Brain microvascular endothelial cell (primary cell): ENCODE measurements around the gene GPR3.

Source experiments
- DNase-seq: peaks from one replicate; pipeline ENCODE4 v3.0.0-alpha.2; 2020
- H3K27ac ChIP-seq: fragments of 250-450 bp; sonication (Bioruptor Pico); 2 replicates; pipeline ENCODE4 v1.5.1; 2020; ENCODE audit warnings: mild to moderate bottlenecking, moderate library complexity
- H3K27me3 ChIP-seq: fragments of 250-450 bp; sonication (Bioruptor Pico); replicated peaks from 2 replicates; pipeline ENCODE4 v1.5.1; 2020; ENCODE audit warnings: mild to moderate bottlenecking
- H3K36me3 ChIP-seq: fragments of 250-450 bp; sonication (Bioruptor Pico); replicated peaks from 2 replicates; pipeline ENCODE4 v1.5.1; 2020; ENCODE audit warnings: mild to moderate bottlenecking
- H3K4me3 ChIP-seq: 2 replicates; pipeline ENCODE4 v1.5.1; 2011; ENCODE audit warnings: low read depth, mild to moderate bottlenecking, control low read depth, low read length, moderate library complexity
- in situ Hi-C: cut with HindIII; loops from 2 replicates; pipeline ENCODE4 v1.10.0; 2017; ENCODE audit warnings: low sequenced_read_pairs, low pct_ligation_motif_present
- TF ChIP-seq, protein P1 (sequence below): IDR thresholded peaks from 2 replicates; pipeline ENCODE4 v1.5.1; 2011; ENCODE audit warnings: low read depth, mild to moderate bottlenecking, moderate library complexity, low read length, control low read depth, inconsistent platforms; ENCODE audit errors: missing control alignments

Gene GPR3

DNA sequence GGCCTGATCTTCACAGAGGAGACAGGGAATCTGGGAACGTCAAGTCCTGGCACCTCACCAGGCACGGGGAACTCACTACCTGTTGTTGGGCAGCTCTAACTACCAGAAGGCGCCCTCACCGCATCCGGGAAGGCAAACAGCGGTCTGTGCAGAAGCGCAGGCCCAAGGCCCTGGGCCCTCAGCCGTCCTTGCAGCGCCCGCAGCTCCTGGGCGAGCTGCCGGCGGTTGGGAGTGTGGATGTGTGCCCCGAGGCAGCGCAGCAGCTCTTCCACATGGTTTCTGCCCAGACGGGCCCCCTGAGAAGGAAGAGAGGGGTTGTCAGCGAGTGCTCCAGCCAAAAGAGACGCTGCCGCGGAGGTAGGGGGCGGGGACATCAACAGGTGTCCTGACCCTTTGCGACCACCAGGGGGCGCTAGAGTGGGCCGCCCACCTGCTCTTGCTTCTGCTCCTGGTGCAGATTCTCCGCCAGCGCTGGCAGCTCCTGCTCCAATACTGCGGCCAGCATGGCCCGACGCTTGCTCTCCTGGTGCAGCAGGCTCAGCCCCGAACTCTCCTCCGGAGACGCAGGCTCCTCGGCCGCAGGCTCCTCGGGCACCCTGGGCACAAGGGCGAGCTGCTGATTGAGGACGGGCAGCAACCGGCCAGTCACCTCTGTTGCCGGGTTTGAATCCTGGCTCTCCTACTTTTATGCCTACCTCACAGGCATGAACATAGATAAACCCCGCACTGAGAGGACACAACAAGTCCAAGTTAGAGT, 35.0 kb upstream of the GPR3 start:
- TF ChIP-seq, protein P1, sequence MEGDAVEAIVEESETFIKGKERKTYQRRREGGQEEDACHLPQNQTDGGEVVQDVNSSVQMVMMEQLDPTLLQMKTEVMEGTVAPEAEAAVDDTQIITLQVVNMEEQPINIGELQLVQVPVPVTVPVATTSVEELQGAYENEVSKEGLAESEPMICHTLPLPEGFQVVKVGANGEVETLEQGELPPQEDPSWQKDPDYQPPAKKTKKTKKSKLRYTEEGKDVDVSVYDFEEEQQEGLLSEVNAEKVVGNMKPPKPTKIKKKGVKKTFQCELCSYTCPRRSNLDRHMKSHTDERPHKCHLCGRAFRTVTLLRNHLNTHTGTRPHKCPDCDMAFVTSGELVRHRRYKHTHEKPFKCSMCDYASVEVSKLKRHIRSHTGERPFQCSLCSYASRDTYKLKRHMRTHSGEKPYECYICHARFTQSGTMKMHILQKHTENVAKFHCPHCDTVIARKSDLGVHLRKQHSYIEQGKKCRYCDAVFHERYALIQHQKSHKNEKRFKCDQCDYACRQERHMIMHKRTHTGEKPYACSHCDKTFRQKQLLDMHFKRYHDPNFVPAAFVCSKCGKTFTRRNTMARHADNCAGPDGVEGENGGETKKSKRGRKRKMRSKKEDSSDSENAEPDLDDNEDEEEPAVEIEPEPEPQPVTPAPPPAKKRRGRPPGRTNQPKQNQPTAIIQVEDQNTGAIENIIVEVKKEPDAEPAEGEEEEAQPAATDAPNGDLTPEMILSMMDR: peak; percentile 92
- no peak overlapping the region for H3K4me3 ChIP-seq
- in situ Hi-C loops: no loop called here
- DNase-seq: no peak
- H3K27ac ChIP-seq: no peak overlapping the region
- H3K27me3 ChIP-seq: no peaks in the 10 kb centered on the region
- peaks cover 25% of the 10 kb centered on the region for H3K36me3 ChIP-seq

DNA sequence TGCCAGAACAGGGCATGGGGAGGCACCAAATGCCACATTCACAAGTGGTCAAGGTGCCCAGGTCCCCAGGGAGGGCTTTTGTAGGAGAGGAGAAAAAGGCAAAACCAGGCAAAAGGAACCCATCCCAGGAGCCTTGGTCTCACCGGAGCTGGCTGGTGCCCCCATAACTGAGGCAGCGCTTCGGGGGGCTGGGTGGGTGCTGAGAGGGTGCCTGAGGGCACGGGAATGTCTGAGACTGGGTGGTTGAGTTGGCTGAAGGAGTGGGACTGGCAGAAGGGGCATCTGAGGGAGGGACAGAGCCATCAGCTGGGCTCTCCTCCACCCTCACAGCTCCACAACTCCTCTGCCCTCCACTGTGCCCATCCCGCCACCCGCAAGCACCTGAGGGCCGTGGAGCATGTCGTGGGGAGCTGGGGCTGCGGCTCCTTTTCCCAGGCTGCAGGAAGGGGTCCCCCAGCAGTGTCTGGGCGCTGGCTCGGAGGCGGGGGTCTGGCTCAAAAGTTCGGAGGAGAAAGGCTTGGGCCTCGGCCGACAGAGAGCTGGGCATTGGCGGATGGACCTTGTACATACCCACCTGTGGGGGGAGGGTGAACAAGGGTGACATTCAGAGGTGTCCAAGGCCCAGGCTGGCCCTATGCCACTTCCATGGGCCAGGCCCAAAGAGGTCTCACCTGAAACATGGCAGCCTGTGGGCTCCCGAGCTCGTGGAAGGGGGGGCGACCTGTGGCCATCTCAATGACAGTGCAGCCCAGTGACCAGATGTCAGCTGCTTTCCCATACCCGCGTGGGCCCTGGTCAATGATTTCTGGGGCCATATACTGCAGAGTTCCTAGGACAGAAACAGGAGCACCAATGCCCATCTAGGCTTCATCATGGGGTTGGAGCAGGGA, 34.1 kb upstream of the GPR3 start:
- Histone ChIP-seq H3K27ac (no peak overlapping the region), H3K4me3 (no peak overlapping the region), H3K27me3 (no peaks in the 10 kb centered on the region), H3K36me3 (peaks cover 25% of the 10 kb centered on the region)
- TF ChIP-seq, protein P1: no peak
- no peak for DNase-seq
- in situ Hi-C loops: no loop called here

DNA sequence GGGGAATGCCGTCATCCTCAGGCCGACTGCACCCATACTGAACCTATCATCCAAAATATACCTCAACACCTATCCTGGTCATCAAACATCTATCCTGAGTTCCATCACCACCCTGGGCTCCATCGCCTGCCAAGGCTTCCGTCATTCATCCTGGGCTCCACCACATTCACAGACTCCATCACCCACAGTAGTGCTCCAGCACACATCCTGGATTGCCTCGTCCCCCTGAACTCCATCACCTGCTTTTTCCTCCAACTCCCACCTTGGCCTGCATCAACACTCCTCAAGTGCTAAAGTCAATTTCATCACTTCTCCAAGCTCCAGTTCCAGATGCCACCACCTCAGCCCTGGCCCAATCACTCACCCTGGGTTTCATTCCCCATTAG, 33.5 kb upstream of the GPR3 start:
- in situ Hi-C loops: no loop called here
- TF ChIP-seq, protein P1: no peak
- no peak for DNase-seq
- Histone ChIP-seq H3K4me3 (no peak overlapping the region), H3K27me3 (no peaks in the 10 kb centered on the region), H3K27ac (no peak overlapping the region), H3K36me3 (peaks cover 25% of the 10 kb centered on the region)

DNA sequence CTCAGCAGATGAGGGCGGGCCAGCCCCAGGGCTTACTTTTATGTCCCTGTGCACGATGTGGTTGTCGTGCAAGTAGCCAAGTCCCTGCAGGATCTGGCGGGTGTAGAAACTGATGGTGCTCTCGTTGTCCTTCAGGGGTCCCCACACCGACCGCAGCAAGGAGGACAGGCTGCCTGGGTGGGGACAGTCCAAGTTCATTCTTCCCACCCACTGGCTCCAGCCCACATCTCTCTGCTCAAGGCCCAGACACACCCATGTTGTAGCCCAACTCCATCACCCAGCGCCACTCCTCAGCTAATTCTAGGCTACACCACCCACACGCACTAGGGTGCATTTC, 32.6 kb upstream of the GPR3 start:
- Histone ChIP-seq H3K27me3 (no peaks in the 10 kb centered on the region), H3K4me3 (no peak overlapping the region), H3K27ac (no peak overlapping the region), H3K36me3 (peaks cover 25% of the 10 kb centered on the region)
- in situ Hi-C loops: no loop called here
- DNase-seq: no peak
- TF ChIP-seq, protein P1: no peak

DNA sequence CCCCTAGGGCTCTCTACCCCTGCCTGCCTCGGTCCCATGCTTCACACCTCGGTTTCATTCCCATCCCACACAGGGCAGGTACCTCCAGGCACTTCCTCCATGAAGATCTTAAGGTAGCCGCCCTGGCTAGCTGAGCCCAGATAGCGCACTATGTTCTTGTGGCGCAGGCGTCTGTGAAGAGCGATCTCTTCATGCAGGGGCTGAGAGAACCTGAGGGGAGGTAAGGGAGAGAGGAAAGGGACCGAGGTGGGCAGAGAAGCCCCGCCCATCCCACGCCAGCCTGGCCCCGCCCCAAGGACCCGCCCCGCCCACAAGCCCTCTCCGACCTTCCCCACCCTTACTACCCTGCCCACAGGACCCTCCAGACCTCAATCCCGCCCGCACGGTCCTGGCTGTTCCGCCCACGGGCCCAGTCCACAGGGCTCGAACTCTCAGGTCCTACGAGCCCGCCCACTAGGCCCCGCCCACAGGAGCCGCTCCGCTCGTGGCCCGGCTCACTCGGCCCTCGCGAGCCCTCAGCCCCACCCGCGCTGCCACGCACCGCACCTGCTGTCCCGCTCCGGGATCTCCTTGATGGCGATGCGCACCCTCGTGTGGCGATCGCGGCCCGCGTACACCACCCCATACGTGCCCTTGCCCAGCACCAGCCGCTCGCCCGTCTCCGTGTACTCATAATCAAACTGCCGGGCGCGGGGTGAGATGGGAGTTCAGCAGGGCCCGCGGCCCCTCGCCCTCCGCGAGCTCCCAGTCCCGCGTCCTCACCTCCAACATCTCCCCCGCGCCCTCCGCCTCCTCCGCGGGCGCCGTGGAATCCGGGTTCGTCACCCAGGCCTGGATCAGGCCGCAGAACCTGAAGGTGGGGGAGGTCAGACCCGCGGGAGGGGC, 32.0 kb upstream of the GPR3 start:
- TF ChIP-seq, protein P1: no peak
- in situ Hi-C loops: no loop called here
- no peak for DNase-seq
- peak overlapping the region; percentile 15 for H3K4me3 ChIP-seq
- no peaks in the 10 kb centered on the region for H3K27me3 ChIP-seq
- H3K36me3 ChIP-seq: peaks cover 23% of the 10 kb centered on the region
- H3K27ac ChIP-seq: no peak overlapping the region
